HEK293T (cell line): Measurements from ENCODE around the gene PIK3CB.
"Not testable (repeated sequence)": the region's sequence is repeated elsewhere in the genome, so short reads cannot be mapped to it uniquely, and the experiment has no call there.

ENCODE experiments used
- CTCF ChIA-PET: fragments of 350-600 bp; formaldehyde crosslinking; extraction: SDS; loops from one replicate; lab custom pipeline; 2021; ENCODE audit warnings: antibody characterized with exemption, inconsistent platforms; lab: Yijun Ruan, JAX
- POLR2A ChIA-PET: fragments of 350-600 bp; formaldehyde crosslinking; extraction: SDS; loops from one replicate; lab custom pipeline; 2020; ENCODE audit warnings: antibody characterized with exemption, inconsistent platforms; lab: Yijun Ruan, JAX
- DNase-seq: peaks from one replicate; pipeline ENCODE4 v3.0.0; 2012; ENCODE audit warnings: mixed read lengths; ENCODE audit errors: extremely low spot score
- ARNT ChIP-seq: fragments of 450-650 bp; IDR thresholded peaks from 2 replicates; pipeline ENCODE4 v1.6.1; 2017; ENCODE audit warnings: mild to moderate bottlenecking
- BHLHE40 ChIP-seq: fragments of 450-650 bp; IDR thresholded peaks from 2 replicates; pipeline ENCODE4 v1.6.1; 2016; ENCODE audit warnings: mild to moderate bottlenecking, moderate library complexity, borderline replicate concordance
- CTBP1 ChIP-seq: fragments of 450-650 bp; IDR thresholded peaks from 2 replicates; pipeline ENCODE4 v1.6.1; 2016; ENCODE audit warnings: borderline replicate concordance
- ELF4 ChIP-seq: fragments of 450-650 bp; IDR thresholded peaks from 2 replicates; pipeline ENCODE4 v1.6.1; 2017; ENCODE audit warnings: antibody characterized with exemption
- FOXA1 ChIP-seq: fragments of 450-650 bp; IDR thresholded peaks from 2 replicates; pipeline ENCODE4 v1.6.1; 2016; ENCODE audit warnings: mild to moderate bottlenecking
- FOXK2 ChIP-seq: fragments of 450-650 bp; IDR thresholded peaks from 2 replicates; pipeline ENCODE4 v1.6.1; 2016; ENCODE audit warnings: mild to moderate bottlenecking
- FOXM1 ChIP-seq: fragments of 450-650 bp; IDR thresholded peaks from 2 replicates; pipeline ENCODE4 v1.6.1; 2017; ENCODE audit warnings: mild to moderate bottlenecking, borderline replicate concordance
- HDGF ChIP-seq: fragments of 450-650 bp; IDR thresholded peaks from 2 replicates; pipeline ENCODE4 v1.6.1; 2017; ENCODE audit warnings: antibody characterized with exemption, borderline replicate concordance
- L3MBTL2 ChIP-seq: fragments of 450-650 bp; conservative IDR thresholded peaks from 2 replicates; pipeline ENCODE4 v1.6.1; 2016; ENCODE audit warnings: mild to moderate bottlenecking
- LEF1 ChIP-seq: fragments of 450-650 bp; IDR thresholded peaks from 2 replicates; pipeline ENCODE4 v1.6.1; 2017; ENCODE audit warnings: mild to moderate bottlenecking, borderline replicate concordance
- NFRKB ChIP-seq: fragments of 450-650 bp; IDR thresholded peaks from 2 replicates; pipeline ENCODE4 v1.6.1; 2016; ENCODE audit warnings: mild to moderate bottlenecking, moderate library complexity
- PKNOX1 ChIP-seq: fragments of 450-650 bp; IDR thresholded peaks from 2 replicates; pipeline ENCODE4 v1.6.1; 2016
- SP1 ChIP-seq: fragments of 450-650 bp; IDR thresholded peaks from 2 replicates; pipeline ENCODE4 v1.6.1; 2017
- SUZ12 ChIP-seq: fragments of 450-650 bp; IDR thresholded peaks from 2 replicates; pipeline ENCODE4 v1.6.1; 2016; ENCODE audit warnings: mild to moderate bottlenecking
- TARDBP ChIP-seq: fragments of 450-650 bp; IDR thresholded peaks from 2 replicates; pipeline ENCODE4 v1.6.1; 2016
- ZNF384 ChIP-seq: fragments of 450-650 bp; IDR thresholded peaks from 2 replicates; pipeline ENCODE4 v1.6.1; 2016

Gene PIK3CB

GRCh38 chr3:138850151-138850550 lies 15.4 kb upstream of the PIK3CB start:
- ChIA-PET CTCF (interaction anchor here (0.6 to 2.2 kb wide), 2 partner anchors 65 to 154 kb away, joined by 5 read pairs; no protein-coding TSS in a partner anchor), POLR2A (interaction anchor here (1.5 kb wide), 1 partner anchor 65 kb away, joined by 4 read pairs; no protein-coding TSS in a partner anchor)
- DNase-seq: no peak
- TF ChIP-seq NFRKB: no peak
- no peak for TF ChIP-seq LEF1
- TF ChIP-seq BHLHE40: no peak
- TF ChIP-seq CTBP1: no peak
- TF ChIP-seq PKNOX1: no peak
- TF ChIP-seq TARDBP: no peak
- TF ChIP-seq ARNT: no peak
- no peak for TF ChIP-seq FOXM1
- no peak for TF ChIP-seq FOXA1
- TF ChIP-seq ZNF384: no peak
- no peak for TF ChIP-seq FOXK2
- TF ChIP-seq L3MBTL2: no peak
- TF ChIP-seq SP1: no peak
- TF ChIP-seq HDGF: no peak
- no peak for TF ChIP-seq SUZ12

GRCh38 chr3:138849222-138849940 lies 14.7 kb upstream of the PIK3CB start:
- POLR2A ChIA-PET: interaction anchor here (1.5 kb wide), 1 partner anchor 66 kb away, joined by 4 read pairs; no protein-coding TSS in a partner anchor
- CTCF ChIA-PET: interaction anchor here (2.2 kb wide), 1 partner anchor 66 kb away, joined by 5 read pairs; no protein-coding TSS in a partner anchor

GRCh38 chr3:138848696-138849095 lies 14.0 kb upstream of the PIK3CB start:
- ChIA-PET CTCF (interaction anchor here (2.2 kb wide), 1 partner anchor 67 kb away, joined by 5 read pairs; no protein-coding TSS in a partner anchor), POLR2A (no interaction called here)
- TF ChIP-seq BHLHE40 (no peak), ZNF384 (no peak), L3MBTL2 (no peak), LEF1 (no peak), HDGF (no peak), FOXK2 (no peak), SP1 (no peak), PKNOX1 (no peak), SUZ12 (no peak), ELF4 (no peak), CTBP1 (no peak), NFRKB (no peak), ARNT (no peak), FOXM1 (no peak), TARDBP (no peak), FOXA1 (no peak)

More at GRCh38 chr3:138849222-138849940, 14.7 kb upstream of the PIK3CB start:
- TF ChIP-seq HDGF (no peak), ZNF384 (no peak)
- DNase-seq: no peak

GRCh38 chr3:138846824-138847223 lies 12.1 kb upstream of the PIK3CB start:
- DNase-seq, POLR2A ChIA-PET: not testable (repeated sequence)
- CTCF ChIA-PET: interaction anchor here (0.8 kb wide), 1 partner anchor 69 kb away, joined by 3 read pairs; no protein-coding TSS in a partner anchor

More at GRCh38 chr3:138848696-138849095, 14.0 kb upstream of the PIK3CB start:
- DNase-seq: no peak

GRCh38 chr3:138846262-138846791 lies 11.6 kb upstream of the PIK3CB start:
- ChIA-PET POLR2A (interaction anchor here (1.0 kb wide), 1 partner anchor 69 kb away, joined by 3 read pairs; no protein-coding TSS in a partner anchor), CTCF (interaction anchor here (0.8 kb wide), 1 partner anchor 70 kb away, joined by 3 read pairs; no protein-coding TSS in a partner anchor)
- DNase-seq: no peak
- TF ChIP-seq BHLHE40 (no peak), ARNT (no peak), FOXK2 (no peak), SUZ12 (no peak), CTBP1 (no peak), ZNF384 (no peak)

- no peak for DNase-seq
- CTCF ChIA-PET: no interaction called here
- POLR2A ChIA-PET: interaction anchor here (1.0 kb wide), 2 partner anchors 15 to 70 kb away, joined by 3 to 4 read pairs; no protein-coding TSS in a partner anchor
Measured at GRCh38 chr3:138845771-138846173, 11.0 kb upstream of the PIK3CB start.

More at GRCh38 chr3:138845771-138846173, 11.0 kb upstream of the PIK3CB start:
- TF ChIP-seq SUZ12 (no peak), L3MBTL2 (no peak), ZNF384 (no peak), FOXK2 (no peak), FOXM1 (no peak), CTBP1 (no peak), SP1 (no peak), NFRKB (no peak), TARDBP (no peak), LEF1 (no peak), FOXA1 (no peak), BHLHE40 (no peak)
